GM18499 (cell line): Measurements from ENCODE around the gene DNAH17.

Source experiments
- ATAC-seq: cut with Tn5 transposase; IDR thresholded peaks from one replicate; pipeline ENCODE4 v1.9.1; 2021; ENCODE audit warnings: moderate number of reproducible peaks; ENCODE audit not compliant: insufficient read depth, unreplicated experiment

DNAH17 gene

GRCh38 chr17:78547035-78547434 is 30.2 kb downstream of the DNAH17 start:
- no peak for ATAC-seq

- no peak for ATAC-seq
Measured at GRCh38 chr17:78546476-78546875, 30.7 kb downstream of the DNAH17 start.

- no peak for ATAC-seq
Measured at GRCh38 chr17:78544881-78545755, 32.1 kb downstream of the DNAH17 start.

- ATAC-seq = no peak
Measured at GRCh38 chr17:78541488-78542206, 35.5 kb downstream of the DNAH17 start.

GRCh38 chr17:78539781-78540180 is 37.4 kb downstream of the DNAH17 start:
- ATAC-seq = no peak

- no peak for ATAC-seq
Measured at GRCh38 chr17:78538033-78538776, 39.0 kb downstream of the DNAH17 start.

- no peak for ATAC-seq
Measured at GRCh38 chr17:78537217-78537860, 39.9 kb downstream of the DNAH17 start.

- no peak for ATAC-seq
Measured at GRCh38 chr17:78535273-78536197, 41.7 kb downstream of the DNAH17 start.

- ATAC-seq = no peak
Measured at GRCh38 chr17:78534492-78535272, 42.5 kb downstream of the DNAH17 start.

- no peak for ATAC-seq
Measured at GRCh38 chr17:78532922-78533640, 44.1 kb downstream of the DNAH17 start.

- no peak for ATAC-seq
Measured at GRCh38 chr17:78532311-78532710, 44.9 kb downstream of the DNAH17 start.

- no peak for ATAC-seq
Measured at GRCh38 chr17:78530675-78531074, 46.5 kb downstream of the DNAH17 start.

GRCh38 chr17:78529871-78530670 is 47.1 kb downstream of the DNAH17 start:
- no peak for ATAC-seq

GRCh38 chr17:78529251-78529650 is 47.9 kb downstream of the DNAH17 start:
- no peak for ATAC-seq

- no peak for ATAC-seq
Measured at GRCh38 chr17:78528541-78528940, 48.7 kb downstream of the DNAH17 start.

- no peak for ATAC-seq
Measured at GRCh38 chr17:78527345-78527744, 49.9 kb downstream of the DNAH17 start.
